Loucy (cell line): ENCODE data around the gene CFP.

ENCODE experiments used
- CTCF ChIP-seq: fragments of 200-600 bp; sonication (generic); conservative IDR thresholded peaks from 2 replicates; pipeline ENCODE4 v1.5.1; 2014; ENCODE audit warnings: mild to moderate bottlenecking, antibody characterized with exemption, low read length
- EZH2phosphoT487 ChIP-seq: fragments of 200-600 bp; IDR thresholded peaks from 2 replicates; pipeline ENCODE4 v1.6.1; 2018; ENCODE audit warnings: antibody characterized with exemption, mild to moderate bottlenecking, moderate library complexity, borderline replicate concordance

- no peak for TF ChIP-seq CTCF
- no peak for TF ChIP-seq EZH2phosphoT487
Observed at GRCh38 chrX:47649781-47650163, 20.0 kb upstream of the CFP start.
